Kidney capillary endothelial cell (primary cell): ENCODE data around the gene GPRC5B.

ENCODE experiments used
- DNase-seq: peaks from one replicate; pipeline ENCODE4 v3.0.0-alpha.2; 2018; ENCODE audit warnings: low spot score

The GPRC5B gene

DNA sequence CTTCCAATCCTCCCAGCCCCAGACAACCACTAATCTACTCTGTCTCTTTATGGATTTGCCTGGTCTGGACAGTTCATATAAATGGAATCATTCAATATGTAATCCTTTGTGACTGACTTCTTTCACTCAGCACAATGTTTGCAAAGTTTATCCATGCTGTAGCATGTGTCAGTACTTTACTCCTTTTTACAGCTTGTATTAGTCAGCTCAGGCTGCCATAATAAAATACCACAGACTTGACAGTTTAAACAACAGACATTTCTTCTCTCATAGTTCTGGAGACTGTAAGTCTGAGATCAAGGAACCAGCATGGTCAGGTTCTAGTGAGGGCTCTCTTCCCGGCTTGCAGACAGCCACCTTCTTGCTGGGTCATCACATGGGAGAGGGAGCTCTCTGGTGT lies 41.3 kb downstream of the GPRC5B start:
- DNase-seq: no peak

DNA sequence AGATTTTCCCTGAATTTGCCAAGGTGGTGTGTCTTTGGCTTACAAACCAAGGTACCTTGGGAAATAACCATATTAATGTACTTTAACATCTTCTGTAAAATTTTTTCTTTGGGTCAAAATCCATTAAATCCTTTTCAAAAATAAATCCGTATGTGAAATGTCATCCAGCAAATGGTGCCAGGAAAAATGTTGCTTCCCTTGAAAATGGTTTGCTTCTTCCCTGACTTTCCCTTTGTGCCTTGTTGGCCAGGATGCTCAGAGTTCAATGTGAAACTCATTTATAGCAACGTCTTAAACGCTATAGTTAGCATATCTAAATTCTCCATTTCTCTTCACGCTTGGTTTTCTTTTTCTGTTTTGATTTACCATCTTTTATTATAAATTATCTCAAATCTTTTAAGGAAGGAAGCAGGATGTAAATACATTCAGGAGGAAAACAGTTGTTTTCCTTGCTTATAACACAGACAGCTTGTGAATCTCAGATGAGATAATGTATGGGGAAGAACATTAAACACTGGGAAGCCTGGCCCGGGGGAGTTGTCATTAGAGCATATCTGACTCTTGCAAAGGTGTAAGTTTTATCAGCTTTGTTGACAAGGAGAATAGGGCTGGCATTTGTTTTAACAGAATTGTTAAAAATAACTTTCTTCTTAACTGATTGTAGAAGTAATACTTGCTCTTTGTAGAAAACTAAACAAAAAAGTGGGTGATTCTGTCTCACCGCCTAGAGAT lies 42.1 kb downstream of the GPRC5B start:
- no peak for DNase-seq

DNA sequence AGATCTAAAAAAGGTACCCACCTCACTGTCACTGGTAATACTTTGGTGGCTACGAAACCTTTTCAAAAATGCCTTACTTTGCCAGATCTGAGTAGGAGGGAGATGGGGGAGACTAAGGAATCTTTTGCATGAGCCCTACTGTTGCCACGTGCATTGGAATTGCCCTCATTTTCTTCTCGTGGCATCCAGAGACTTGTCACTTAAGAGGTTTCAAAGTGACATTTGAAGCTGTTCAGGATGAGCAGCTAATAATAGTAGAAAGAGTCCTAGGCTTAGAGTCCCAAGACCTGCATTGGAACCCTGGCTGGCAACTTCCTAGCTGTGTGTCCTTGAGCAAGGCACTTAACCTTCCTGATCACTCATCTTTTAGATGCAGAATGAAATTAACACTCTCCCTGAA lies 43.5 kb downstream of the GPRC5B start:
- DNase-seq: no peak

DNA sequence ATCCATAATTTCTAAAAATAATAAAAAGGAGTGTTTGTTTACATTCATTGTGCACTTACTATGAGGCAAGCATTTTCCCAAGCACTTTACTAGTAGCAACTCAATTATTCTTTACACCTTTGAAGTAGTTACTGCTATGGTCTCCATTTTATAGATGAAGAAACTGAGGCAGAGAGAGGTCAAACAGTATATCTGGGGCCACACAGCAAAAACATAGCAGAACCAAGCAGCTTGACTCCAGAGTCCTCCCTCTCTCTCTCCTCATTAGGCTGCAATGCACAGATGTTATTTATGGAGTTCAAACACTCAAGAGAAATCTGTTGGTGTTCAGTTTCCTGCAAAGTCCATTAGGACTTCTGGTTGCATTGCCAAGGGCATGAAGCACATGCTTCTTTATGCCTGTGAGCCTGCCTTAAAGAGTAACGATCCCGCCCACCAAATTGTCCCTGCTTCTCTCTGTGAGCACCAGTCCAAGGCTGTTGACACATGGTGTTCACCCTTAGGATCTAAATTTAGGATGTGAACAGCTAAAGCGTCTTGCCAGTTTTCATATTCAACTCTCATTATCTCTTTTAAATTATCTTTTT lies 44.0 kb downstream of the GPRC5B start:
- DNase-seq: no peak

DNA sequence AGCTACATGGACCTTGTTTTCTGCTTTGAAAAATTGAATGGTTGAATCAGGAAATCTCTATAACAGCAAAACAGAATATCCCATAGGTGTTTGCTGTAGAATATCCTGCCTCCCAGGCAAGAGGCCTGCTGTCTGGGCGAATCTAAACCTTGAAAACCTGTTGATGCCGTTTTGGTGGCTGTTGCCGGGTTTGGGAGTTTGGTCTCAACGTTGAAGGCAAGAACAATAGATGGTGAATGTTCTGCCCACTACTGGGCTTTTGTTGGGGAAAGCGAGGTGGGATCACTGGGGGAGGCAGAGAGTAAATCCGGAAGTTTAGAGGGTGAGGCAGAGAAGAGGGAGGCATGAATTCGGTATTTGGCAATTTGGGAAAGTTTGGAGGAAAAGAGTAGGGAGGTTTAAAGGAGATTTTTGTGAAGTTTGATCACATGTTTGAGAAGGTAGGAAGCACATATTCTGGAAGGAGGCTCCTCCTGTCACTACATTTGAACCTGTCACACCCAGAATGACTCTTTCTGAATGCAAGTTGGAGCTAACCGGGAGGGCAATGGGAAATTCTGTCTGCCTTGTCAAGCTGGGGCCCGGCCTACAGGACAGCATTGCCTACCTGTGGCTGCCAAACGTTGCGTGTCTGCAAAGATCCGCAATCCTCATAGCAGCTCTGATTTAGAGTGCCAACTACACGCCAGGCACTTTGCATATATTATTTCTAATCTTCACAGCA lies 46.5 kb downstream of the GPRC5B start:
- DNase-seq: no peak

DNA sequence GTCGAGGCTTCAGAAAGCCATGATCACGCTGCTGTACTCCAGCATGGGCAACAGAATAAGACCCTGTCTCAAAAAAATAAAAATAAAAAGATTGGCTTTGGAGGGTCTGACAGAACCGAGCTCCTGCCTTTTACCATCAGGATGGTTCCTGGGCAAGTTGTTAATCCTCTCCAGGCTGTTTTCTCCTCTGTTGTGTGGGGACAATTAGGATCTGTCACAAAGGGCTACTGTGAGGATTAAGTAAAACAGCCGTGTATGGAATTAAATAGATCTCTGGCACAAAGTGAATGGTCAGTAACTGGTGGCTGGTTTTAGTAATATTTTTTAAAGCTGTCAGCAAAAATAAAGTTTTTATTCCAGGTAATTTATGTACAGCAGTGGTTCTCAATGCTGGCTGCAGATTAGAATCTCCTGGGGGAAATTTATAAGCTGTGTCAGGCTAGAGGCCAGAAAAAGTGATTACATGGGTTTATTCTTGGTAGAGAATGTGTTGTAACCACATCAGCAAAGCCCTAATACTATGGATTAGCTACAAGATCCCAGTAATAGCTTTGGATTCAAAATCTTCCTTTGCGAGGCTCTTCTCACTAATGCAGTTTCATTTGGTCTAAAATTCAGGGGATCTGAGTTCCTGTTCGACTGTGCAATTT lies 47.2 kb downstream of the GPRC5B start:
- DNase-seq: no peak

DNA sequence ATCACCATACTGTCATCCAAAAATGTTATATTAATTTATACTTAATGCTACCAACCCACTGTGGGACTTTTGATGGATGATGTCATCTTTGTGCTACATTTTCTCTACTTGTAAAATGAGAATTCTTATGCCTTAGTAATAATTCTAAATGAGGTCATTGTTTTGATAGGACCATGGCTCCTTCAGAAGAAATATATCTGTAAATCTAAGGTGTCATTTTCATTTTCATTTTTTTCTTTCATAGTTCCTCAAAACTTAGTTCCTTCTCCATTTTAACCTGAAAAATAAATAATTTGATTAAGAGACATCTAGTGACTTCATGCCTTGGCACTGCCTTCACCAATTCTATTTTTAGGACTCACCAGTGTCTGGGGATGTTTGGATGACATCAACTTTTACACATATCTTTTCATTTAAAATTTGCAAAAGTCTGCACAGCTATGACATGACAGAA lies 48.7 kb downstream of the GPRC5B start:
- DNase-seq: no peak

DNA sequence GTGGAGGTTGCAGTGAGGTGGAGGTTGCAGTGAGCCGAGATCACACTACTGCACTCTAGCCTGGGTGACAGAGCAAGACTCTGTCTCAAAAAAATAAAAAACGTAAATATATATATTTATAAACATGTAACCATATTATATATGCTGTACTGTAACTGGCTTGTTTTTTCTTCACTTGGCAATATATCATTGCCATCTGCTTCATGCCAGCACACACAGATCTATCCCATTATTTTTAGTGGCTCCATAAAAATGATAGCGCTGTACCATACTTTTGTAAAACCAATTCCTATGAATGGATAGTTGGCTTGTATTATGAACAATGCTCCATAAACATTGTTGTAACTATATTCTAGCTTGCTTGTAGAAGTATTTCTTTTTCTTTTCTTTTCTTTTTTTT lies 49.5 kb downstream of the GPRC5B start:
- DNase-seq: no peak

DNA sequence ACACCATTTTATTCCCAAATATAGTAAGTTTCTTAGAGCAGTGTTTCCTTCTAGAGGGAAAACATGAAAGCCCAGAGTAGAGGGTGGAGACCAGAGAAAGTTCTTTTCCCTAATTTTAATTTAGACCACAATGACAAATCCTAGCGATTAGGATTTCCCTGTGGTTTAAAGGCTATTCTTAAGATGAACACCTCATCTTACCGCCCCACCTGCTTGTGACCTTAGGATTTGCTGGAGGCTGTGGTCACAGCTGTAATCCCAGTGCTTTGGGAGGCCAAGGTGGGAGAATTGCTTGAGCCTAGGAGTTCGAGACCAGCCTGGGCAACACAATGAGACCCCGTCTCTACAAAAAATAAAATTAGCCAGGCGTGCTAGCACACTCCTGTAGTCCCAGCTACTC lies 51.1 kb downstream of the GPRC5B start:
- no peak for DNase-seq

DNA sequence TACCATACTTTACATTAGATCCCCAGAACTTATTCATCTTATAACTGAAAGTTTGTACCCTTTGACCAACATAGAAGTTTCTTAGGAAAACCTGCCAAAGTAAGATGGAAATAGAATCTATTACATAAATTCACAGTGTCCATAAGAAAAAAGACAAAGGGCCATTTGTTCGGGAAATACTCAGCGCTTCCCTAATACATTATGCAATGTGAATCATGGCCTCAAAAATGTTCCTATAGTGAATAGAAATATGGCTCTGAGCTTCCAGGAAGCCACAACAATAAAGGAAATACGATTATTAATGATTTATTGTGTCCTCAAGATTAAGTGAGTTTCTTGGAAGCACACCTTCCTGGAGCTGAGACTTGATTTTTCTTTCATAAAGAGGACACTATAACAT lies 51.5 kb downstream of the GPRC5B start:
- DNase-seq: peak; percentile 44

DNA sequence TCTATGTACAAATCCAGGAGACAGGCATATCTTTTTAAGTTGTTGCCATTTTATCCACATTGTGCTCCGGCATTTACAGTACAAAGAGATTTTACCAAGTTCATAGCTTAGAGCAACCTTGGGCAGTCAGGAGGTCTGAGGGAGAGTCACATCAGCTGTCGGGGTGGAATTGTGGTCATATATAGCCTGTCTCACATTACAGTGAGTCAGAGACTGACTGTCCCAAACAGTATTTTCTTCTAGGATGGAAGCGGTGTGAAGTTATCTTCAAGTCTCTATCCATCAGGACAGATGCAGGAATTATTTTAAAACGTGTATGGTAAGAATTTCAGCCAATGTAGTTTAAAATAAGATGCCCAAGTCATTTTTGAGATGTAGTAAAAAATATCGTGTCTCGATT lies 53.0 kb downstream of the GPRC5B start:
- peak; percentile 78 for DNase-seq

DNA sequence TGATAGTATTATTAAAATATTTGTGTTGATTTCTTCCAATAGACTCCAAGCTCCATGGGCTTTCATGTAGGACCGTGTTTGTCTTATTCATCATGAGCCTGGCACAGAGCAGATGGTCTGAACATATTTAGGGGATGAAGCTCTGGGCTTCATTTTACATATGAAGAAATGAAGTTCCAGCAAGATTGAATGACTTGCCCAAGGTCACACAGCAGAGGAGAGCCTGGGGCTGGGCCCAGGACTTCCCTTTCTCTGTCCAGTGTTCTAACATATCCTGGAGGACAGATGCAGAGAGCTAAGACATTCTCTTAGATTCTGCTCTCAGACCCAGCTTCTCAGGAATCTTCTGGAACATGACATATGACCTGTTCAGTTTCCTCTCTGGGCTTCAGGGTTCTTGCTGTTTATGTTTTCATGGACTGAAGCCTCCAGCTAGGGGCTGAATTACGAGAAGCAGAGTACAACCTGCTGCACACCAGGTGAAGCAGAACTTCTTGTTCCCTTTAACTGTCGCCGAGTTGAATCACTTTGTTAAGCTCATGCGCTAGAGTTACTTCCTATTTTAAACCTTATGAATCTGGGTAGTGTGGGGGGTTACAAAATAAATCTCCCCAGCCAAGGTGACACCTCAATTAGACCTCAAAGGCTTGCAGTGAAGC lies 53.6 kb downstream of the GPRC5B start:
- DNase-seq: no peak

DNA sequence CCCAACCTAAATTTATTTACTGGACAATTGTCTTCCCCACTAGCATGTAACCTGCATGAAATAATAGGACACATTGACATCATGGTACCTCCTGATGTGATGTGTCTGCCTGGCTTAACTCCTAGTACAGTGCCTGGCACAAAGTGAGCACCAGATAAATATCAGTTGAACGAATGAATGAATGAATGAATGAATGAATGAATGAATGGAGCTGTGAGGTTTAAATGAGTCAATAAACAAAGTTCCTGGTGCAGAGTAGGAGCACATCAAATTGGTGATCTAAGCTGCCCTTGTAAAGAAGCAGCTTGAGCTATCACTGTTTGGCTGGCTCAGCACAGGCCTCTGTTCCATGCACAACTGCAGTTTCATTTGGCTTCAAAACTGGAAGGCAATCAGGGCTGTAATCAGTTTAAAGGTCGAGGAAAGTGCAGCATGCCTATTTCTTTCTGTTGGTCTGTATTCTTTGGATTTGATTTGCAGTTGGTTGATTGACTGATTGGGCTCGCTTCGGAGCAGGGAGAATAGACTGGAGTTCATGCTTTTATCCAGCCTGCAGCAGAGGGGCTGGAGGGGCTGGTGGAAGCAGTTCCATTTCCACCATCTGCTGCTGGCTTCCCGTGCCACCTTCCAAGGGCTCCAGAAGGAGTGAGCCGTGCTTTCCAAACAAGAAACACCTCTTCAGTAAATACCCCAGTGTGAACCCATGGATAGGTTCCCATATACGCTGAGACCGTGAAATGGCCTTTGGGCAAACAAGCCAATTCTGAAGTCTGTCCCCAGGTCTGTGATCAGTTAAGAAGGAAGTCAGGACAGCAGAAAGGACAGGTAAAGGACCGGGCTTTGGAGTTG lies 54.6 kb downstream of the GPRC5B start:
- DNase-seq: no peak

DNA sequence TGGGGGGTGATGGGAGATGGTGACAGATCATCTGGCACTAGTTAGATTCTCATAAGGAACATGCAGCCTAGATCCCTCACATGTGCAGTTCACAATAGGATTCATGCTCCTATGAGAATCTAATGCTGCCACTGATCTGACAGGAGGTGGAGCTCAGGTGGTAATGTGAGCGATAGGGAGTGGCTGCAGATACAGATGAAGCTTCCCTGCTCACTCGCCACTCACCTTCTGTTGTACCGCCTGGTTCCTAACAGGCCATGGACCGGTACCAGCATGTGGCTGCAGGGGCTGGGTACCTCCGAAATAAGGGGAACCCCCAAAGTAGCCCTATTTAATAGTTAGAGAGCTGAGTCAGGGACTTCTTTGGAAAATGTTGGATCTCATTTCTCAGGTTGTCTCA lies 60.4 kb downstream of the GPRC5B start:
- no peak for DNase-seq

DNA sequence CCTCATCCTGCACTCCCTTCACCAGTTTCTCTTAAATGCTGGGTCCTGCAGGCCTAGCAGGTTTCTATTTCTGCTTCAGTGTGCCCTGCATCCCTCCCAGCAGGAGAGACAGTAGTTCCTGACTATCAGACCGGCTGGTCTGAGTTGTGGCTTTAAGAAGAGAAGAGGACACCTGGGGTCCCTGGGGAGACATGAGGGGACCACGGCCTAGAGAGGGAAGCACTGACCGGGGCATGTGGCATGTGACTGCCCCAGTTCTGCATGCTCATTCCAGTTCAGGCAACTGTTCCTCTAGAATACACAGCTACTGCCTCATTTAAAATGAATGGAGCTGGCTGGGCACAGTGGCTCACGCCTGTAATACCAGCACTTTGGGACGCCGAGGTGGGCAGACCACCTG lies 61.3 kb downstream of the GPRC5B start:
- no peak for DNase-seq

DNA sequence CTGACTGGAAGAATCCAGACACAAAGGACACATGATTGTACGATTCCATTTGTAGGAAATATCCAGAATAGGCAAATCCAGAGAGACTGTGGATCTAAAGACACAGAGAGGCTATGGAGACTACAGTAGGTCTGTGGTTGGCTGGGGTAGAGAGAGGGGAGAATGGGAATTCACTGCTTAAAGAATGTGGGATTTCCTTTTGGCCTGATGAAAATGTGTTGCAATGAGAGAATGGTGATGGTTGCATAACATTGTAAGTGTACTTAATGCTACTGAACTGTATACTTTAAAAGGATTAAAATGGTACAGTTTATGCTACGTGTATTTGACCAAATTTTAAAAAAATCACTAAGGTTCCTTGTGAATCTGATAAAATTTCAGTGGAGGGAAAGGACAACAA lies 62.1 kb downstream of the GPRC5B start:
- DNase-seq: no peak

DNA sequence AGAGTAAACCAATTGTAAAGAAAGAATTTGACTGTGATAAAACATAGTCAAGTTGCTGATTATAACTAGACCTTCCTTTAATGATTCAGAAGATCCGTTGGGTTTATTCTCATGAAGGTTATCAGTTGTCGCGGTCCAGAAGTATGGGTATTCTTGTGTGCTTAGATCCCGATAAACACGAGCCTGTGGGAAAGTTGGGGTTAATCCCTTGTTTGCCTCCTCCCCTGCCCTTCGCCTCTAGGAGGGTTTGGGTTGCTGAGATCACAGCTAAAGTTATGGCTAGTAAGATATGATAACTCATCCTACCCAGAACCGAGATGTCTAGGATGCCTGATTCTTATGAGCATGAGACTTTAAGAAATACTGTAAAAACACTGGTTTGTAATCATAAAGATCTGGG lies 66.8 kb downstream of the GPRC5B start:
- DNase-seq: no peak

DNA sequence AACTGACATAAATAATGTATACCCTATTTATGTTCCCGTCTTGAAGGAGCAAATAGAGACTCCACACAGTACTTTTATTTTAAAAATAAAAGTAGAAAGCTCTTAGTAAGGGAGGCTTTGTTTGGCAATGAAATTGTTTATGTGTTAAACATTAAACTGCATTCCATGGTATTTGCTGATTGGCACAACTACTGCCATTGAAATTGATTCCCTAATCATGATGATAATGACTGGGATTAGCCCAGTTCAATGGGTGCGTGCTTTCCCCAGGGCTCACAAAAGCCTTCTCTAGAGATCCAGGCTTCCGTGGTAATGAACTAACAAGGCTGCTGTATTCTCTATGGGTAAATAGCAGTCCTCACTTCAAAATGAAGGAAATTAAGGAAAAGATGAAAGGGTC lies 67.5 kb downstream of the GPRC5B start:
- DNase-seq: no peak

DNA sequence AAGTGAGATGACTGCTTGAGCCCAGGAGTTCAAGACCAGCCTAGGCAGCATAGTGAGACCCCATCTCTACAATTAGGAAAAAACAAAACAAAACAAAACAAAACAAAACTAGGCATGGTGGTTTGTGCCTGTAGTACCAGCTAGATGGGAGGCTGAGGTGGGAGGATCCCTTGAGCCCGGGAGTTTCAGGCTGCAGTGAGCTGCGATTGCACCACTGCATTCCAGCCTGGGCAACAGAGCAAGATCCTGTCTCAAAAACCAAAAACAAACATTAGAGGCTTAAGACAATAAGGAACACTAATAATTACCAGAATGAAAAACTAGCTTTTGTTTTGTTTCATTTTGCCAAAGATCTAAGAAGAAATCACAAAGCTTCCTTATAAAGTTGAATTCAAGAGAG lies 69.2 kb downstream of the GPRC5B start:
- DNase-seq: no peak

DNA sequence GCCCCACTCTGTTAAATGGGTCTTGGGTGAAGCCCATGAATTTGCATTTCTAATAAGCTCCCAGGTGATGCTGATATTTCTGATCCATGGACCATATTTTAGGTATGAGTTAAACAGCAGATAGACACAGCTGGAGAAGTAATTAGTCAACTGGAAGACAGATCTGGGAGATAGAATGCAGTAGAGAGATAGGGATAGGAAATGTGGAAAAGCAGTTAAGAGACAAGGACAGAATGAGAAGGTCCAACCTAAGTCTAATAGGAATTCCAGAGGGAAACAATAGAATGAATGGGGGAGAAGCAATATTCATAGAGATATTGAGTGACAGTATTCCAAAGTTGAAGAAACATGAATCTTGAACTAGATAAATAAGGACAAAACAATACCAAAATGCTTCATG lies 71.7 kb downstream of the GPRC5B start:
- DNase-seq: no peak
